ENCODE data around the gene GLRX. TPM values are rescaled to one million over a fixed set of nuclear protein-coding genes. Genes with fewer than 3 reads are reported as not detected.

The GLRX gene
- total and polyA plus RNA-seq, 2 of the 13 experiments (the other 11 are each of a cell fraction or from before 2014, with no cell fraction given): 63.8 to 499 TPM

DNA sequence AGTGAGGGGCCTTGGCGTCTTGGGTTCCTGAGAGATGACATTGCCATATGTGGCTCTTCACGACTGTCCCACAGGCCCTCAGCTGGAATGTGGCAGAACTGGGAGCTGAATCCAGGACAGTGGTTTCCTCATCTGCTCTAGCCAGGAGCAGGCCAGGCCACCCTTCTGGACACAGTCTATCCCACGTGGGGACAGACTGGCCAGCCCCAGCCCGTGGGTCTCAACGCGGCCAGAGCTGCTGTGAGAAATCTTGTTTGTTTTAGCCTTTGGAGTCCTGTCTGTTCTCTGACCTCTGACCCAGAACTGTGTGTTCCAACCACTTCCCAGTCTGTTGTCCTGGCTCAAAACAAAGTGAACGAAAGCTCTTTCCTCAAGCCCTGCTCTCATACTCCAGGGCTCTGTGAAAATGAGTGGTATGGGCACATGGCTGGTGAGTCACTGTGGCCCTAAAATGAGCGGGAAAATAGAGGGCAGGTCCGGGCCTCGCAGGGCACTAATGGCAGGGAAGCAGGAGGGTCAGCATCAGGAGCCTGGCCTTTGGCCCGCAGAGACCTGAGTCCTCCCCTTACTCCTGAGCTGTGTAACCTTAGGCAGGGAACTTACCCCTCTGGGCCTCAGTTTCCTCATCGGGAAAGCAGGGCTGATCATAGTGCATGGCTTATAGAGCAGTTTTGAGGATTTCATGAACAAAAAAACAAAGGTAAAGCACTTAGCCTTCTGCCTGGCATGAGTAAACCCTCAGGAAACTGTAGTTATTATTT lies 34.8 kb upstream of the GLRX start (continued):
- TF ChIP-seq ZNF768 (CRISPR knock-in tag; IDR thresholded peaks at IDR 0.05) (peak; percentile 30; the same call in 1 of the 2 replicates), ZFP62 (CRISPR knock-in tag; IDR thresholded peaks at IDR 0.05) (no peak), POGZ (CRISPR knock-in tag; IDR thresholded peaks at IDR 0.05) (peak; percentile 92), THYN1 (CRISPR knock-in tag; IDR thresholded peaks at IDR 0.05; ENCODE audit: borderline replicate concordance, low read depth) (no peak), ZBTB3 (CRISPR knock-in tag; IDR thresholded peaks at IDR 0.05; ENCODE audit: borderline replicate concordance, low read depth) (peak; percentile 68), ZSCAN12 (CRISPR knock-in tag; IDR thresholded peaks at IDR 0.05) (no peak), PHB2 (IDR thresholded peaks at IDR 0.05; ENCODE audit: partially characterized antibody) (no peak), ZC3H13 (CRISPR knock-in tag; IDR thresholded peaks at IDR 0.05) (no peak; the same call in 1 of the 2 replicates), RBM39 (IDR thresholded peaks at IDR 0.05; ENCODE audit: low read depth, low read length, poor library complexity, severe bottlenecking) (no peak), BRD4 (CRISPR knock-in tag; IDR thresholded peaks at IDR 0.05) (no peak)
- TF ChIP-seq, protein P1, sequence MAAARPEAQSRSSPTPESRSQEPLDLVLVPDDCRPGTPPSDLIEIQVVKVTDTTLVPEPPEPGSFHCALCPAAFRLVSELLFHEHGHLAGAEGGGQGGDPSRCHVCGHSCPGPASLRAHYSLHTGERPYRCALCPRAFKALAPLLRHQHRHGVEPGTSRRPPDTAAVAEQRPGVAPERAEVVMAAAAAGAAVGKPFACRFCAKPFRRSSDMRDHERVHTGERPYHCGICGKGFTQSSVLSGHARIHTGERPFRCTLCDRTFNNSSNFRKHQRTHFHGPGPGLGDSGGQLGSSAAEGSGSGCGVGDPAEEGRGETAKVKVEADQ (CRISPR knock-in tag; IDR thresholded peaks at IDR 0.05; ENCODE audit: borderline replicate concordance): no peak; the same call in 1 of the 2 replicates
- TF ChIP-seq, protein P2, sequence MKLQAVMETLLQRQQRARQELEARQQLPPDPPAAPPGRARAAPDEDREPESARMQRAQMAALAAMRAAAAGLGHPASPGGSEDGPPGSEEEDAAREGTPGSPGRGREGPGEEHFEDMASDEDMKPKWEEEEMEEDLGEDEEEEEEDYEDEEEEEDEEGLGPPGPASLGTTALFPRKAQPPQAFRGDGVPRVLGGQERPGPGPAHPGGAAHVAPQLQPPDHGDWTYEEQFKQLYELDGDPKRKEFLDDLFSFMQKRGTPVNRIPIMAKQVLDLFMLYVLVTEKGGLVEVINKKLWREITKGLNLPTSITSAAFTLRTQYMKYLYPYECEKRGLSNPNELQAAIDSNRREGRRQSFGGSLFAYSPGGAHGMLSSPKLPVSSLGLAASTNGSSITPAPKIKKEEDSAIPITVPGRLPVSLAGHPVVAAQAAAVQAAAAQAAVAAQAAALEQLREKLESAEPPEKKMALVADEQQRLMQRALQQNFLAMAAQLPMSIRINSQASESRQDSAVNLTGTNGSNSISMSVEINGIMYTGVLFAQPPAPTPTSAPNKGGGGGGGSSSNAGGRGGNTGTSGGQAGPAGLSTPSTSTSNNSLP (IDR thresholded peaks at IDR 0.05; ENCODE audit: low read depth, low read length): no peak
- TF ChIP-seq, protein P3, sequence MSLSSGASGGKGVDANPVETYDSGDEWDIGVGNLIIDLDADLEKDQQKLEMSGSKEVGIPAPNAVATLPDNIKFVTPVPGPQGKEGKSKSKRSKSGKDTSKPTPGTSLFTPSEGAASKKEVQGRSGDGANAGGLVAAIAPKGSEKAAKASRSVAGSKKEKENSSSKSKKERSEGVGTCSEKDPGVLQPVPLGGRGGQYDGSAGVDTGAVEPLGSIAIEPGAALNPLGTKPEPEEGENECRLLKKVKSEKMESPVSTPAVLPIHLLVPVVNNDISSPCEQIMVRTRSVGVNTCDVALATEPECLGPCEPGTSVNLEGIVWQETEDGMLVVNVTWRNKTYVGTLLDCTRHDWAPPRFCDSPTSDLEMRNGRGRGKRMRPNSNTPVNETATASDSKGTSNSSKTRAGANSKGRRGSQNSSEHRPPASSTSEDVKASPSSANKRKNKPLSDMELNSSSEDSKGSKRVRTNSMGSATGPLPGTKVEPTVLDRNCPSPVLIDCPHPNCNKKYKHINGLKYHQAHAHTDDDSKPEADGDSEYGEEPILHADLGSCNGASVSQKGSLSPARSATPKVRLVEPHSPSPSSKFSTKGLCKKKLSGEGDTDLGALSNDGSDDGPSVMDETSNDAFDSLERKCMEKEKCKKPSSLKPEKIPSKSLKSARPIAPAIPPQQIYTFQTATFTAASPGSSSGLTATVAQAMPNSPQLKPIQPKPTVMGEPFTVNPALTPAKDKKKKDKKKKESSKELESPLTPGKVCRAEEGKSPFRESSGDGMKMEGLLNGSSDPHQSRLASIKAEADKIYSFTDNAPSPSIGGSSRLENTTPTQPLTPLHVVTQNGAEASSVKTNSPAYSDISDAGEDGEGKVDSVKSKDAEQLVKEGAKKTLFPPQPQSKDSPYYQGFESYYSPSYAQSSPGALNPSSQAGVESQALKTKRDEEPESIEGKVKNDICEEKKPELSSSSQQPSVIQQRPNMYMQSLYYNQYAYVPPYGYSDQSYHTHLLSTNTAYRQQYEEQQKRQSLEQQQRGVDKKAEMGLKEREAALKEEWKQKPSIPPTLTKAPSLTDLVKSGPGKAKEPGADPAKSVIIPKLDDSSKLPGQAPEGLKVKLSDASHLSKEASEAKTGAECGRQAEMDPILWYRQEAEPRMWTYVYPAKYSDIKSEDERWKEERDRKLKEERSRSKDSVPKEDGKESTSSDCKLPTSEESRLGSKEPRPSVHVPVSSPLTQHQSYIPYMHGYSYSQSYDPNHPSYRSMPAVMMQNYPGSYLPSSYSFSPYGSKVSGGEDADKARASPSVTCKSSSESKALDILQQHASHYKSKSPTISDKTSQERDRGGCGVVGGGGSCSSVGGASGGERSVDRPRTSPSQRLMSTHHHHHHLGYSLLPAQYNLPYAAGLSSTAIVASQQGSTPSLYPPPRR (CRISPR knock-in tag; IDR thresholded peaks at IDR 0.05; ENCODE audit: borderline replicate concordance): peak; percentile 86
- TF ChIP-seq, protein P4, sequence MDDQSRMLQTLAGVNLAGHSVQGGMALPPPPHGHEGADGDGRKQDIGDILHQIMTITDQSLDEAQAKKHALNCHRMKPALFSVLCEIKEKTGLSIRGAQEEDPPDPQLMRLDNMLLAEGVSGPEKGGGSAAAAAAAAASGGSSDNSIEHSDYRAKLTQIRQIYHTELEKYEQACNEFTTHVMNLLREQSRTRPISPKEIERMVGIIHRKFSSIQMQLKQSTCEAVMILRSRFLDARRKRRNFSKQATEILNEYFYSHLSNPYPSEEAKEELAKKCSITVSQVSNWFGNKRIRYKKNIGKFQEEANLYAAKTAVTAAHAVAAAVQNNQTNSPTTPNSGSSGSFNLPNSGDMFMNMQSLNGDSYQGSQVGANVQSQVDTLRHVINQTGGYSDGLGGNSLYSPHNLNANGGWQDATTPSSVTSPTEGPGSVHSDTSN (CRISPR knock-in tag; IDR thresholded peaks at IDR 0.05; ENCODE audit: borderline replicate concordance): no peak
- TF ChIP-seq, protein P5, sequence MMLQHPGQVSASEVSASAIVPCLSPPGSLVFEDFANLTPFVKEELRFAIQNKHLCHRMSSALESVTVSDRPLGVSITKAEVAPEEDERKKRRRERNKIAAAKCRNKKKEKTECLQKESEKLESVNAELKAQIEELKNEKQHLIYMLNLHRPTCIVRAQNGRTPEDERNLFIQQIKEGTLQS (CRISPR knock-in tag; IDR thresholded peaks at IDR 0.05): peak; percentile 84
- TF ChIP-seq, protein P6, sequence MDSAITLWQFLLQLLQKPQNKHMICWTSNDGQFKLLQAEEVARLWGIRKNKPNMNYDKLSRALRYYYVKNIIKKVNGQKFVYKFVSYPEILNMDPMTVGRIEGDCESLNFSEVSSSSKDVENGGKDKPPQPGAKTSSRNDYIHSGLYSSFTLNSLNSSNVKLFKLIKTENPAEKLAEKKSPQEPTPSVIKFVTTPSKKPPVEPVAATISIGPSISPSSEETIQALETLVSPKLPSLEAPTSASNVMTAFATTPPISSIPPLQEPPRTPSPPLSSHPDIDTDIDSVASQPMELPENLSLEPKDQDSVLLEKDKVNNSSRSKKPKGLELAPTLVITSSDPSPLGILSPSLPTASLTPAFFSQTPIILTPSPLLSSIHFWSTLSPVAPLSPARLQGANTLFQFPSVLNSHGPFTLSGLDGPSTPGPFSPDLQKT (CRISPR knock-in tag; IDR thresholded peaks at IDR 0.05; ENCODE audit: borderline replicate concordance): no peak

All from HepG2 (cell line).